ENCODE measurements around the gene KCTD21. TPM values are rescaled to one million over a fixed set of nuclear protein-coding genes. Genes with fewer than 3 reads are reported as not detected.

Gene KCTD21
- total RNA-seq, 4 donors from 2014 or later = 10.6 to 16.1 (median 11.7) TPM

- no peak for TF ChIP-seq CTCF (IDR thresholded peaks at IDR 0.05; ENCODE audit: low read depth)
These were observed 21.5 kb downstream of the KCTD21 start for GRCh38 chr11:78166855-78167469.

- no peak for TF ChIP-seq CTCF (IDR thresholded peaks at IDR 0.05; ENCODE audit: low read depth)
These were observed 24.0 kb downstream of the KCTD21 start for GRCh38 chr11:78164471-78164870.

GRCh38 chr11:78163828-78164227, 24.6 kb downstream of the KCTD21 start:
- TF ChIP-seq CTCF (IDR thresholded peaks at IDR 0.05; ENCODE audit: low read depth) = no peak

- TF ChIP-seq CTCF (IDR thresholded peaks at IDR 0.05; ENCODE audit: low read depth) = no peak
These were observed 26.5 kb downstream of the KCTD21 start for GRCh38 chr11:78161962-78162371.

- TF ChIP-seq CTCF (IDR thresholded peaks at IDR 0.05; ENCODE audit: low read depth) = no peak
These were observed 27.1 kb downstream of the KCTD21 start for GRCh38 chr11:78161346-78161745.

GRCh38 chr11:78160557-78160956, 27.9 kb downstream of the KCTD21 start:
- TF ChIP-seq CTCF (IDR thresholded peaks at IDR 0.05; ENCODE audit: low read depth) = no peak

- no peak for TF ChIP-seq CTCF (IDR thresholded peaks at IDR 0.05; ENCODE audit: low read depth)
These were observed 29.3 kb downstream of the KCTD21 start for GRCh38 chr11:78158987-78159652.

Measured in subcutaneous adipose tissue (tissue), 4 donors.